HepG2 (cell line): Measurements from ENCODE around the gene SLC39A8. TPM values are rescaled to one million over a fixed set of nuclear protein-coding genes. Genes with fewer than 3 reads are reported as not detected.

ENCODE experiments used
- ATAC-seq: fragments of 200-7000 bp; cut with Tn5 transposase; 3 replicates; pipeline ENCODE4 v1.9.1; 2020; ENCODE audit warnings: mild to moderate bottlenecking, moderate library complexity
- BruUV-seq: library from RNA; stranded (reverse); fragments of 400-500 nt; replicated peaks from 2 replicates; lab custom pipeline; 2021; lab: Mats Ljungman, UMichigan
- CTCF ChIA-PET: fragments of 300-600 bp; formaldehyde crosslinking; extraction: SDS; loops from one replicate; lab custom pipeline; 2021; ENCODE audit warnings: low total read pairs, inconsistent platforms, low intra/inter-chr PET ratio; lab: Yijun Ruan, JAX
- POLR2A ChIA-PET: fragments of 350-600 bp; sonication (Branson Sonifier 250); formaldehyde crosslinking; loops from one replicate; lab custom pipeline; 2020; ENCODE audit warnings: antibody characterized with exemption, inconsistent platforms; lab: Yijun Ruan, JAX
- DNase-seq: peaks from one replicate; pipeline ENCODE4 v3.0.0-alpha.2; 2015; ENCODE audit warnings: low spot score
- FAIRE-seq: peaks from 3 replicates; lab custom pipeline; 2011; peaks lifted over from hg19 to GRCh38; lab: Jason Lieb, UNC
- H2AFZ ChIP-seq: one replicate; pipeline ENCODE4 v1.6.1; 2011; ENCODE audit warnings: low read length, inconsistent platforms
- H3K27ac ChIP-seq: fragments of 300-600 bp; 3 replicates; pipeline ENCODE4 v1.8.0; 2011; ENCODE audit warnings: mixed run types, mild to moderate bottlenecking, mixed read lengths, low read length, inconsistent platforms; ENCODE audit not compliant: insufficient read depth; ENCODE audit errors: extremely low read length
- H3K27me3 ChIP-seq, 2 experiments: fragments of 200-600 bp in 1 of 2; 2 replicates in 1 of 2; 3 replicates in 1 of 2; pipeline versions ENCODE4 v1.6.0 to v1.8.0; 2011; ENCODE audit warnings: low read length in 2 of 2, mild to moderate bottlenecking in 2 of 2, moderate library complexity in 2 of 2, inconsistent platforms in 1 of 2; ENCODE audit not compliant: insufficient read depth in 2 of 2, control insufficient read depth in 1 of 2
- H3K36me3 ChIP-seq, 2 experiments: fragments of 200-600 bp in 1 of 2; replicated peaks in 1 of 2; 2 replicates in 1 of 2; 3 replicates in 1 of 2; pipeline versions ENCODE4 v1.5.1 to v1.8.0; 2011; ENCODE audit warnings: low read length in 2 of 2, inconsistent platforms in 1 of 2; ENCODE audit not compliant: insufficient read depth in 2 of 2, control insufficient read depth in 1 of 2
- H3K4me1 ChIP-seq: 2 replicates; pipeline ENCODE4 v1.5.1; 2012; ENCODE audit warnings: low read length, inconsistent platforms; ENCODE audit not compliant: insufficient read depth
- H3K4me2 ChIP-seq: 2 replicates; pipeline ENCODE4 v1.6.0; 2011; ENCODE audit warnings: low read depth, low read length, inconsistent platforms
- H3K4me3 ChIP-seq, 3 experiments: fragments of 200-600 bp in 1 of 3; sonication (generic), shearing (Covaris generic) in 1 of 3; replicated peaks in 1 of 3; 2 replicates each; pipeline ENCODE4 v1.5.1; 2011 to 2016; ENCODE audit warnings: low read length in 3 of 3, inconsistent platforms in 2 of 3, low read depth in 2 of 3, mild to moderate bottlenecking in 2 of 3, control low read depth in 1 of 3, mixed read lengths in 1 of 3; ENCODE audit not compliant: insufficient read depth in 1 of 3
- H3K79me2 ChIP-seq: one replicate; pipeline ENCODE4 v1.6.1; 2011; ENCODE audit warnings: low read length, inconsistent platforms; ENCODE audit not compliant: insufficient read depth
- H3K9ac ChIP-seq: 2 replicates; pipeline ENCODE4 v1.6.0; 2011; ENCODE audit warnings: mild to moderate bottlenecking, low read depth, low read length, inconsistent platforms; ENCODE audit not compliant: insufficient read depth
- H3K9me3 ChIP-seq: 2 replicates; pipeline ENCODE4 v1.5.1; 2012; ENCODE audit warnings: mild to moderate bottlenecking, low read length
- H4K20me1 ChIP-seq: 2 replicates; pipeline ENCODE4 v1.6.0; 2011; ENCODE audit warnings: inconsistent platforms, mild to moderate bottlenecking, low read length, moderate library complexity; ENCODE audit not compliant: insufficient read depth
- ASH2L ChIP-seq: fragments of 300-600, 200-600 bp; sonication (generic); IDR thresholded peaks from 2 replicates; pipeline ENCODE4 v1.7.0; 2017; ENCODE audit warnings: low read depth, mild to moderate bottlenecking, moderate library complexity, mixed read lengths, low read length; ENCODE audit not compliant: insufficient read length
- ATAD3A ChIP-seq: sonication (generic); formaldehyde crosslinking; IDR thresholded peaks from 2 replicates; pipeline ENCODE4 v1.4.0; 2020; ENCODE audit warnings: missing genetic modification reagents
- ATF5 ChIP-seq: sonication (generic); formaldehyde crosslinking; IDR thresholded peaks from 2 replicates; pipeline ENCODE4 v1.4.0; 2020; ENCODE audit warnings: mild to moderate bottlenecking, low read depth, missing genetic modification reagents
- CBFB ChIP-seq: sonication (generic); formaldehyde crosslinking; IDR thresholded peaks from 2 replicates; pipeline ENCODE4 v1.4.0; 2020; ENCODE audit warnings: missing genetic modification reagents
- DNMT1 ChIP-seq: sonication (generic); formaldehyde crosslinking; IDR thresholded peaks from 2 replicates; pipeline ENCODE4 v1.5.1; 2020; ENCODE audit warnings: mild to moderate bottlenecking, missing genetic modification reagents
- EZH2 ChIP-seq: conservative IDR thresholded peaks from 2 replicates; pipeline ENCODE4 v1.6.1; 2012; ENCODE audit warnings: mild to moderate bottlenecking, low read depth, low read length, moderate library complexity
- FOXP4 ChIP-seq: sonication (generic); formaldehyde crosslinking; IDR thresholded peaks from 2 replicates; pipeline ENCODE4 v1.4.0; 2020; ENCODE audit warnings: missing genetic modification reagents
- MBD4 ChIP-seq: IDR thresholded peaks from 2 replicates; pipeline ENCODE4 v1.6.1; 2012; ENCODE audit warnings: low read length, inconsistent platforms, borderline replicate concordance
- MEIS1 ChIP-seq: sonication (generic); formaldehyde crosslinking; IDR thresholded peaks from 2 replicates; pipeline ENCODE4 v1.9.0; 2021; ENCODE audit warnings: mild to moderate bottlenecking, missing genetic modification reagents, moderate library complexity, borderline replicate concordance
- NFE2 ChIP-seq: sonication (generic); formaldehyde crosslinking; IDR thresholded peaks from 2 replicates; pipeline ENCODE4 v1.4.0; 2020; ENCODE audit warnings: missing genetic modification reagents
- PHB2 ChIP-seq: fragments of 450-650 bp; IDR thresholded peaks from 2 replicates; pipeline ENCODE4 v1.6.1; 2018; ENCODE audit not compliant: partially characterized antibody
- PITX1 ChIP-seq: sonication (generic); formaldehyde crosslinking; IDR thresholded peaks from 2 replicates; pipeline ENCODE4 v1.5.1; 2020; ENCODE audit warnings: mild to moderate bottlenecking, missing genetic modification reagents
- PPARG ChIP-seq: conservative IDR thresholded peaks from 2 replicates; pipeline ENCODE4 v1.6.1; 2016; ENCODE audit warnings: missing biosample characterization, missing genetic modification reagents
- SP2 ChIP-seq: sonication (generic); formaldehyde crosslinking; IDR thresholded peaks from 2 replicates; pipeline ENCODE4 v1.5.1; 2020; ENCODE audit warnings: mild to moderate bottlenecking, missing genetic modification reagents
- ZBTB7B ChIP-seq: sonication (generic); formaldehyde crosslinking; IDR thresholded peaks from 2 replicates; pipeline ENCODE4 v1.4.0; 2020; ENCODE audit warnings: missing genetic modification reagents
- ZNF234 ChIP-seq: sonication (generic); formaldehyde crosslinking; conservative IDR thresholded peaks from 2 replicates; pipeline ENCODE4 v1.5.1; 2020; ENCODE audit warnings: mild to moderate bottlenecking, missing genetic modification reagents
- ZSCAN30 ChIP-seq: sonication (generic); formaldehyde crosslinking; IDR thresholded peaks from 2 replicates; pipeline ENCODE4 v1.5.0; 2020; ENCODE audit warnings: mild to moderate bottlenecking, missing genetic modification reagents
- WGBS: methylation state at CpG from one replicate; pipeline ENCODE4 v1.1.6; 2017; ENCODE audit warnings: low lambda C conversion rate; 5-methylcytosine and 5-hydroxymethylcytosine counted together
- in situ Hi-C: cut with HindIII; loops from 2 replicates; pipeline ENCODE4 v1.10.0; 2017; ENCODE audit warnings: low pct_unique_long_range_greater_than_20kb; ENCODE audit not compliant: extremely low pct_ligation_motif_present
- intact Hi-C: fragments of 100-400 bp; cut with micrococcal nuclease; formaldehyde crosslinking; loops from one replicate; pipeline ENCODE4 v1.10.0; 2022; ENCODE audit not compliant: unreplicated experiment
- polyA plus RNA-seq, 8 experiments: library from polyadenylated mRNA; depleted of rRNA in 3 of 8; stranded (reverse) in 7 of 8; unstranded in 1 of 8; fragments of >200 nt; fragmentation: Illumina TruSeq in 4 of 8; extraction: Trizol in 4 of 8; gene quantifications; 2 replicates each; pipeline versions ENCODE4 v1.2.1 to v1.2.3, GENCODE V29; 2011 to 2016; ENCODE audit warnings: low read depth in 4 of 8, missing spikeins in 1 of 8, mixed read lengths in 1 of 8; ENCODE audit not compliant: insufficient read depth in 1 of 8
- total RNA-seq, 5 experiments: library from RNA; depleted of rRNA; stranded (reverse); fragments of >200 nt; fragmentation: Illumina TruSeq; extraction: Trizol; gene quantifications; 2 replicates each; pipeline ENCODE4 v1.2.3, GENCODE V29; 2016; ENCODE audit warnings: low read depth in 1 of 5

The SLC39A8 gene
- total and polyA plus RNA-seq, 2 of the 13 experiments (the other 11 are each of a cell fraction or from before 2014, with no cell fraction given), result 0.22 to 0.38 TPM

GRCh38 chr4:102312417-102312816, 32.9 kb downstream of the SLC39A8 start:
- no peak for FAIRE-seq
- no peak overlapping the region for H3K4me3 ChIP-seq
- H2AFZ ChIP-seq, result no peak overlapping the region
- no peaks in the 10 kb centered on the region for H3K9me3 ChIP-seq
- no peak overlapping the region for H3K4me2 ChIP-seq
- DNase-seq, result no peak
- WGBS, result 0% methylated on average over 2 of the region's 2 CpGs
- H3K79me2 ChIP-seq, result no peaks in the 10 kb centered on the region
- no peaks in the 10 kb centered on the region for H4K20me1 ChIP-seq
- in situ Hi-C loops (no loop called here), intact Hi-C loops (no loop called here)
- no TSS peak for BruUV-seq
- no peak overlapping the region for H3K27ac ChIP-seq
- no peak overlapping the region for H3K9ac ChIP-seq
- TF ChIP-seq MBD4 (no peak), NFE2 (CRISPR knock-in tag) (no peak), MEIS1 (no peak), DNMT1 (no peak), ZSCAN30 (CRISPR knock-in tag) (no peak), ASH2L (no peak), ZNF234 (CRISPR knock-in tag) (no peak), ATF5 (CRISPR knock-in tag) (no peak), EZH2 (no peak), PITX1 (CRISPR knock-in tag) (no peak), CBFB (no peak), ZBTB7B (CRISPR knock-in tag) (no peak), SP2 (CRISPR knock-in tag) (no peak), FOXP4 (no peak), PPARG (CRISPR knock-in tag) (no peak), PHB2 (no peak), ATAD3A (CRISPR knock-in tag) (no peak)
- no peaks in the 10 kb centered on the region for H3K36me3 ChIP-seq
- POLR2A ChIA-PET, result no interaction called here
- H3K27me3 ChIP-seq, result no peaks in the 10 kb centered on the region
- H3K4me1 ChIP-seq, result no peaks in the 10 kb centered on the region
- ATAC-seq, result no peak
- CTCF ChIA-PET, result no interaction called here
